Activated T-helper 1 cell treated with anti-CD3 and anti-CD28 coated beads, Interleukin-12 subunit alpha, Interleukin-12 subunit beta, Interleukin-2, Interleukin-4 antibody, amounts not matched to agents 30 ng/mL and 10 ng/mL and 1 ng/mL, durations not matched to agents 14 hours and 24 hours and 36 hours (primary cell): ENCODE data around the gene MED25. TPM values are rescaled to one million over a fixed set of nuclear protein-coding genes. Genes with fewer than 3 reads are reported as not detected.

Experiments
- DNase-seq: peaks from one replicate; pipeline ENCODE4 v3.0.0; 2021; ENCODE audit warnings: low spot score
- H3K27ac Mint-ChIP-seq: one replicate; pipeline ENCODE4 v1.8.0; 2021; ENCODE audit warnings: mild to moderate bottlenecking, mixed read lengths
- H3K27me3 Mint-ChIP-seq: one replicate; pipeline ENCODE4 v1.8.0; 2022; ENCODE audit warnings: mild to moderate bottlenecking, moderate library complexity, mixed read lengths; ENCODE audit not compliant: insufficient read depth
- H3K36me3 Mint-ChIP-seq: one replicate; pipeline ENCODE4 v1.8.0; 2021; ENCODE audit warnings: low read depth, mixed read lengths
- H3K4me1 Mint-ChIP-seq: one replicate; pipeline ENCODE4 v1.8.0; 2021; ENCODE audit warnings: low read depth, mixed read lengths
- H3K4me3 Mint-ChIP-seq: one replicate; pipeline ENCODE4 v1.8.0; 2021; ENCODE audit warnings: mild to moderate bottlenecking, moderate library complexity, mixed read lengths
- H3K9me3 Mint-ChIP-seq: one replicate; pipeline ENCODE4 v1.8.0; 2021; ENCODE audit warnings: mixed read lengths
- intact Hi-C: fragments of 100-400 bp; cut with micrococcal nuclease; formaldehyde crosslinking; loops from one replicate; pipeline ENCODE4 v1.15.1; 2024
- total RNA-seq: library from RNA; stranded (reverse); gene quantifications from 2 replicates; pipeline ENCODE4 v1.2.3, GENCODE V29; 2022

MED25 gene
- total RNA-seq, 1 donor from 2014 or later = 54.2 TPM

DNA sequence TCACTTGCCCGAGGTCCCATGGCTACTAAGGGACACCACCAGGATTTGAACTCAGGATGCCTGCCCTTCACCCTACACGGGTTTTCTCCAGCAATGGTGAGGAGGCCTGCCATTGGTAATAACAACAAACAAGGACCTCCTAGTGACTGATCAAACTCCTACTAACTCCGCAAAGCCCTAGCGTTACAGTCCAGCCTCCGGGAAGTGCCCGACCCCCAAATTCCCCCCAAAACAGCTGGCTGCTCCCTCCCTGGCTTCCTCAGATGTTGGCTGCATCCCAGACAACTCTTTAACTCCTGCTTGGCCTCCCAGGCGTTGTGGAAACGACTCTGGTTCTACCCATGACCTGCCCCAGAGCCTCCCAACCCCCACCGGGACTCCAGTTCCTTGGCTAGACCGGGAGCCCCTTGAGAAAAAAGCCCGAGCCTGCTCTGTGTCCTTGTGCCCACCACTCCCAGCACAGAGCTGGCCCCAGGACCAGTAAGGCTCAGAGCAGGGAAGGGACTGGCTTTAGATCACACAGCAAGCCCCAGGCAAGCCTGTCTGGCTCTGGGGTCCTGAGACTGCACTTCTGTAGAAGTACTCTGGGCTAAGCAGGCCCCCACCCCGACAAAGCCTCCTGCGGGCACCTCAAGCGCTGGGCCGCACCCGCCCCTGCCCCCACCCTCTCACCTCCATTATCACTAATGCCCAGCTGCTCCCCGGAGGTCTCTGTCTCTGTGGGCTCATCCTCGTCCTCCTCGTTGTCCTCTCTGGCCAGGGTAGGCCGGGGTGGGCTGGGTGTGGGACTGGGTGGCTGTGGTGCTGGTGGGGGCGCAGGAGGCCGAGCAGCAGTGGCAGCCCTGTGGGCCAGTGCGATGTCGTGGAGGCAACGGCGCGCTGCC, 54.4 kb downstream of the MED25 start:
- intact Hi-C loops = no loop called here
- peaks cover 5% of the 10 kb centered on the region for H3K36me3 Mint-ChIP-seq
- no peaks in the 10 kb centered on the region for H3K27me3 Mint-ChIP-seq
- no peak for DNase-seq
- peak overlapping the region; percentile 32 for H3K4me3 Mint-ChIP-seq
- peaks cover 30% of the 10 kb centered on the region for H3K4me1 Mint-ChIP-seq
- H3K27ac Mint-ChIP-seq = peak overlapping the region; percentile 20
- no peaks in the 10 kb centered on the region for H3K9me3 Mint-ChIP-seq

DNA sequence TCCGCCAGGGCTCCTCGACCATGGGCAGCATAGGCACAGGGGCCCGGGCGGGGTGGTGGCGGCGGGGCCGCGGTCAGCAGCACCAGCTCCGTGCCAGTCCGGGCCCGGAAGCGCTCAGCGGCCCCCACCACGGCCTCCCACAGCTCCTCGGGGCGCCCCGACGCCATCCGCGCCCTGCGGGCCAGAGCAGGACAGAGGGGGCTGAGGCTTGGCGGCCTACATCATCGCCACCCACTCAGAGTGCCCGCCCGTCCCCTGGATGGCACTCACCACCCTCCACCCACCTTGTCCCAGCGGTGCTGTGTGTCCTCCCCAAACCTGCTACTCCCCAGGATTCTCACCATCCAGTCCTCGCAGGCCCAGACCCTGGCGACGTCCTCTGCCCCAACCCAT, 55.0 kb downstream of the MED25 start:
- H3K4me1 Mint-ChIP-seq = peaks cover 33% of the 10 kb centered on the region
- intact Hi-C loops = no loop called here
- no peak overlapping the region for H3K27ac Mint-ChIP-seq
- H3K27me3 Mint-ChIP-seq = no peaks in the 10 kb centered on the region
- no peak overlapping the region for H3K4me3 Mint-ChIP-seq
- no peaks in the 10 kb centered on the region for H3K9me3 Mint-ChIP-seq
- peaks cover 8% of the 10 kb centered on the region for H3K36me3 Mint-ChIP-seq
- no peak for DNase-seq

- intact Hi-C loops = no loop called here
- peaks cover 9% of the 10 kb centered on the region for H3K36me3 Mint-ChIP-seq
- H3K27me3 Mint-ChIP-seq = no peaks in the 10 kb centered on the region
- H3K9me3 Mint-ChIP-seq = no peaks in the 10 kb centered on the region
- H3K27ac Mint-ChIP-seq = no peak overlapping the region
- no peak for DNase-seq
- H3K4me1 Mint-ChIP-seq = peaks cover 40% of the 10 kb centered on the region
- no peak overlapping the region for H3K4me3 Mint-ChIP-seq
These were observed 55.7 kb downstream of the MED25 start for GRCh38 chr19:49873834-49874233.

DNA sequence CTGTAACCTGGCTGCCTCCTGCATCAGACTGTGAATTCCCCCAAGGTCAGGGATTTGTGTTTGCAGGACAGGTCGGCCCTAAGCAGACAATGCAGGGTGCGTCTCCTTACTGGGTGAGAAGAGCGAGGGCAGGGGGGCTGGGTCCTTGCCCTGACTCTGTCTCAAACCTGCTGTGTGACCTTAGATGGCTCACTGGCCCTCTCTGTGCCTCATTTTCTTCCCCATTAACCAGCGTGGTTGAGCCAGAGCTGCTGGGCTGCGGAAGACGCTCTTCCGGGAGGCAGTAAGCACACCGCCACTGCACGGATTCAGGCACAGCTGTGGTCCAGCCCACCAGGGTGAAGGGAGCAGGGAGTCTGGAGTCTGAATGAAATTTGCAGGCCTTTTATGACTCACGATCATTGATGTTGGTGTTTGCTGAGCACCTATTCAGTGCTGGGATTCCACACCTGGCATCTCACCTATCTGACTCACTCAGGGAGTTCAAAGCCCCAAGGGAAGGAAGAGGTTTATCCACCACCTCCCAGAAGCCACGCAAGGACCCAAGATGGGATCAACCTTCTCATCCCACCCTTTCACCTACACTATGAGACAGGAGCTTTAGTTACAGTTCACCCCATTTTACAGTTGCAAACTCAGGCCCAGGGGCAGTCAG, 56.5 kb downstream of the MED25 start:
- Mint-ChIP-seq H3K27ac (peak overlapping the region; percentile 40), H3K36me3 (peaks cover 13% of the 10 kb centered on the region), H3K9me3 (no peaks in the 10 kb centered on the region), H3K4me1 (peaks cover 46% of the 10 kb centered on the region), H3K4me3 (peak overlapping the region; percentile 46), H3K27me3 (no peaks in the 10 kb centered on the region)
- DNase-seq = no peak
- intact Hi-C loops = loop anchor here (5.0 kb wide), 1 partner anchor 108 kb away; no protein-coding TSS in a partner anchor

DNA sequence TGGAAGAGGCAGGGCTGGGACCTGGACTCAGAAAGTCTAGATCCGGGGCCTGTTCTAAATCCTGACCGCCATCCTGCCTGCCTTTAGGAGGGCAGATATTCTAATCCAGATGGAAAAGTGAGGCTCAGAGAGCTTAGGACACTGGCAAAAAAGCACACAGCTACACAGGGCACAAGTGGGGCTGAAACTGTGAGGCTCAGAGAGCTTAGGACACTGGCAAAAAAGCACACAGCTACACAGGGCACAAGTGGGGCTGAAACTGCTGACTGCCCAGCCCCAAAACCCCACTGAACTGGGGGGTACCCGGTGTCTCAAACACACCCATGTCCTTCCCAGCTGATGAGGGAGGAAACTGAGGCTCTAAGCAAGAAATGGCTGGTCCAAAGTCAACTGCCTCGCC, 57.1 kb downstream of the MED25 start:
- intact Hi-C loops = loop anchor here (5.0 kb wide), 1 partner anchor 107 kb away; no protein-coding TSS in a partner anchor
- H3K36me3 Mint-ChIP-seq = peaks cover 15% of the 10 kb centered on the region

GRCh38 chr19:49875857-49876421, 57.9 kb downstream of the MED25 start:
- Mint-ChIP-seq H3K27ac (no peak overlapping the region), H3K36me3 (peaks cover 21% of the 10 kb centered on the region)
- intact Hi-C loops = loop anchor here (1.0 to 5.0 kb wide), 4 partner anchors 63 to 423 kb away; partner anchors contain the start of genes ALDH16A1 and FUZ

More for the DNA sequence above, 57.1 kb downstream of the MED25 start:
- no peak for DNase-seq
- Mint-ChIP-seq H3K27ac (peak overlapping the region; percentile 40), H3K4me1 (peaks cover 44% of the 10 kb centered on the region), H3K27me3 (no peaks in the 10 kb centered on the region), H3K9me3 (no peaks in the 10 kb centered on the region), H3K4me3 (no peak overlapping the region)

GRCh38 chr19:49876422-49877019, 58.4 kb downstream of the MED25 start:
- intact Hi-C loops = loop anchor here (1.0 to 5.0 kb wide), 15 partner anchors 7 to 500 kb away; partner anchors contain the start of genes ALDH16A1, ATF5, FUZ and NR1H2
- Mint-ChIP-seq H3K4me1 (peaks cover 36% of the 10 kb centered on the region), H3K27ac (no peak overlapping the region), H3K9me3 (no peaks in the 10 kb centered on the region), H3K27me3 (no peaks in the 10 kb centered on the region), H3K36me3 (peaks cover 24% of the 10 kb centered on the region), H3K4me3 (no peak overlapping the region)
- DNase-seq = peak; percentile 97

More at GRCh38 chr19:49875857-49876421, 57.9 kb downstream of the MED25 start:
- Mint-ChIP-seq H3K9me3 (no peaks in the 10 kb centered on the region), H3K4me3 (no peak overlapping the region), H3K4me1 (peaks cover 37% of the 10 kb centered on the region), H3K27me3 (no peaks in the 10 kb centered on the region)
- DNase-seq = peak; percentile 60

DNA sequence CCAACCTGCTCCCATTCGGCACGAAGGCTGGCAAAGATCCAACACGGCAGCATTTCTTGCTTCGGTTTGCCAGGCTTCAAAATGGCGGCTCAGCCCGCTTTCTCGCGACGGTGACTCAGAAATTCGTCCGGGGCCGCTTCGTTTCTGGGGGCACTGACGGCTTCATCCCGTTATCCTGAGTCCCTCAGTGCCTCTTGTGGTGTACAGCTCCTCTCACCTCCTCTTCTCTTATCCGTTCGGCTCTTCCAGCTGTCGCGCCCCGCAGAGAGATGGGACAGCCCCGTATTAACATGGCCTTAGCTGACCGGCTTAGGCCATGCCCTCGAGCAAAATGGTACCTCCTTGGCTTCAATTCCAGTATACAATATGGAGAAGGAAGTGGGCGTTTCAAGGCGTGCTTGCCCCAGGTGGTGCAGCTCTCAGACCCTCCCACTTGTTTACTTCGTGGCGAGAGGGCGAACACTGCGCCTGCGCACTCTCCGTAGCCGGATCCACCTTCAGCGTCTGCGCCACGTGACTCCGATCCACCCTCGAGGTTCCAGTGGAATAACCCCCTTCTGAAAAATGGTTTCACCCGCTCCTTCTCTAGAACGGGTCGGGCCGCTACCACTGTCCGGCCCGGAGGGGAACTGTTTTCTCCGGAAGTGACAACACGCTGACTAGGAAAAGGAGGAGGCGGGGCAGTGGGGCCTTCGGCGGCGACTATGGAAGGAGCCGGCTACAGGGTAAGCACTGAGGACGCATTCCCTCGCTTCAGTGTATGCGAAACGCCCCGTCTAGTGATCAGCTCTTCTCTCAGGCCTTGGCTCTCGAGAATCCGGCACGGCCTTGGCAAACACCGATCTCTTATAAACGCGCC, 59.2 kb downstream of the MED25 start, which contains the start of the genes AKT1S1 and TBC1D17:
Gene AKT1S1 (minus strand): TSS at position 336 of the 859 bp plus-strand sequence. CDS start 4,060 bp downstream, outside the sequence.
Gene TBC1D17 (plus strand): TSS at position 683 of the 859 bp plus-strand sequence. CDS start 22 bp downstream, at position 705.
- Mint-ChIP-seq H3K27me3 (no peaks in the 10 kb centered on the region), H3K4me3 (no peak within 1 kb of the TSS), H3K36me3 (peaks cover 25% of the 10 kb centered on the region), H3K27ac (no peak within 1 kb of the TSS), H3K9me3 (no peaks in the 10 kb centered on the region), H3K4me1 (peaks cover 30% of the 10 kb centered on the region)
- intact Hi-C loops = loop anchor here (1.0 to 5.0 kb wide), 13 partner anchors 8 to 499 kb away; partner anchors contain the start of genes ALDH16A1, ATF5, NR1H2 and NUP62
- DNase-seq = peak; percentile 99

DNA sequence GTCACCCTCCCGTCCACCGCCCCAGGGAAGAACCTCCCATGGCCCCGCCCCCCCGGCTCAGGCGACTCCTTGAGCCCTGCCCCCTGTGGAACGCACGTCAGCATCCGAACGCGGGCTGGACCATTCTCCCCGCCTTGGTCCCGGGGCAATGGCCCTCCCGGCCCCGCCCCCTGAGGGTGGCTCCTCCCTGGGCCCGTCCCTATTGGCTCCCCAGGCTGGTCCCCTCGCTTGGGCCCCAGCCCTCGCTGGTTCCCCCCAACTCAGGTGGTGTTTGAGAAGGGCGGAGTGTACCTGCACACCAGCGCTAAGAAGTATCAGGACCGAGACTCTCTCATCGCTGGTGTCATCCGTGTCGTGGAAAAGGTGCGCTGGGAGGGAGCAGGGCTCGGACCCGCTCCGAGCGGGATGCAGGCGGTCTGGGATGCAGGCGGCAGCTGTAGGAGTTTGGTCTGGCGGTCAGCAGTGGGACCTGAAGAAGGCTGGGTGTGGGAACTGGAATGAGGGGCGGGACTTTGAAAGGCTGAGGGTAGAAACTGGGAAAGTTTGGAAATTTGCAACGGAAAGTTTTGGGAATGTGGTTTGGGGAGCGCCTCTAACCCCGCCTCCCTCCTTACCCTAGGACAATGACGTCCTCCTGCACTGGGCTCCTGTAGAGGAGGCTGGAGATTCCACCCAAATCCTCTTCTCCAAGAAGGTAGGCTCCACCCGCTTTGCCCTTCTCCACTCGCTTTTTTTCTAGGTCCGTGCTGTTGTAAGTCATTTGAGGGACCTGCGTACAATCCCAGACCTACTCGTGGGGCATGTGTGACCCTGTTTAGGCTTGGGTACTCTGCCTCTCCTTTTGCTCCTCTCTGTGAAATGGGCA, 60.0 kb downstream of the MED25 start:
- Mint-ChIP-seq H3K4me1 (peaks cover 30% of the 10 kb centered on the region), H3K9me3 (no peaks in the 10 kb centered on the region), H3K4me3 (no peak overlapping the region), H3K36me3 (peaks cover 30% of the 10 kb centered on the region), H3K27me3 (no peaks in the 10 kb centered on the region), H3K27ac (no peak overlapping the region)
- DNase-seq = peak; percentile 99
- intact Hi-C loops = loop anchor here (1.0 to 5.0 kb wide), 13 partner anchors 9 to 498 kb away; partner anchors contain the start of genes ALDH16A1, ATF5, NR1H2 and NUP62

- Mint-ChIP-seq H3K4me3 (no peak overlapping the region), H3K9me3 (no peaks in the 10 kb centered on the region), H3K27ac (peak overlapping the region; percentile 38), H3K4me1 (peaks cover 30% of the 10 kb centered on the region), H3K36me3 (peaks cover 36% of the 10 kb centered on the region), H3K27me3 (no peaks in the 10 kb centered on the region)
- intact Hi-C loops = loop anchor here (5.0 kb wide), 1 partner anchor 104 kb away; no protein-coding TSS in a partner anchor
- DNase-seq = no peak
These were observed 60.6 kb downstream of the MED25 start for GRCh38 chr19:49878744-49879070.
